A673 (cell line): ENCODE results near the gene TOMM34. TPM values are rescaled to one million over a fixed set of nuclear protein-coding genes. Genes with fewer than 3 reads are reported as not detected.

Experiments
- BruUV-seq: library from RNA; stranded (reverse); fragments of 400-500 nt; replicated peaks from 2 replicates; lab custom pipeline; 2021; lab: Mats Ljungman, UMichigan
- CTCF ChIA-PET: fragments of 300-600 bp; sonication (Branson Sonifier 250); formaldehyde crosslinking; loops from one replicate; lab custom pipeline; 2022; ENCODE audit warnings: antibody characterized with exemption; lab: Charles Lee
- POLR2A ChIA-PET: fragments of 300-600 bp; sonication (Branson Sonifier 250); formaldehyde crosslinking; loops from one replicate; lab custom pipeline; 2022; ENCODE audit warnings: antibody characterized with exemption; ENCODE audit not compliant: low non-redundant PET; lab: Charles Lee
- DNase-seq: peaks from one replicate; pipeline ENCODE4 v3.0.0-alpha.2; 2015; ENCODE audit warnings: low spot score
- H3K27ac ChIP-seq: fragments of 200-600 bp; sonication (generic); 2 replicates; pipeline ENCODE4 v1.5.1; 2016; ENCODE audit warnings: mixed run types, low read depth, mild to moderate bottlenecking, mixed read lengths, antibody characterized with exemption, low read length; ENCODE audit not compliant: poor library complexity, severe bottlenecking
- H3K27me3 ChIP-seq: fragments of 200-600 bp; sonication (generic); replicated peaks from 2 replicates; pipeline ENCODE4 v1.6.1; 2017; ENCODE audit warnings: mixed run types, low read depth, mild to moderate bottlenecking, mixed read lengths, antibody characterized with exemption, low read length; ENCODE audit not compliant: insufficient read depth, poor library complexity
- H3K36me3 ChIP-seq: fragments of 200-600 bp; sonication (generic); 2 replicates; pipeline ENCODE4 v1.6.1; 2016; ENCODE audit warnings: mixed run types, mild to moderate bottlenecking, mixed read lengths, antibody characterized with exemption, low read length; ENCODE audit not compliant: insufficient read depth, poor library complexity, severe bottlenecking
- H3K4me1 ChIP-seq: fragments of 200-600 bp; sonication (generic); 2 replicates; pipeline ENCODE4 v1.6.1; 2017; ENCODE audit warnings: mixed run types, mild to moderate bottlenecking, mixed read lengths, antibody characterized with exemption, low read length; ENCODE audit not compliant: insufficient read depth, poor library complexity, severe bottlenecking
- H3K4me3 ChIP-seq: fragments of 200-600 bp; sonication (generic); 2 replicates; pipeline ENCODE4 v1.5.1; 2016; ENCODE audit warnings: low read depth, mixed run types, mild to moderate bottlenecking, mixed read lengths, low read length; ENCODE audit not compliant: poor library complexity, severe bottlenecking
- H3K9me3 ChIP-seq: fragments of 200-600 bp; sonication (generic); 2 replicates; pipeline ENCODE4 v1.6.1; 2016; ENCODE audit warnings: mixed run types, low read depth, mild to moderate bottlenecking, mixed read lengths, antibody characterized with exemption, low read length; ENCODE audit not compliant: poor library complexity, severe bottlenecking
- CTCF ChIP-seq: fragments of 300-800, 200-600 bp; sonication (generic); conservative IDR thresholded peaks from 2 replicates; pipeline ENCODE4 v1.5.1; 2017; ENCODE audit warnings: low read depth, mild to moderate bottlenecking, antibody characterized with exemption, low read length, moderate library complexity, mixed read lengths
- EZH2 ChIP-seq: fragments of 200-600 bp; sonication (generic); IDR thresholded peaks from 2 replicates; pipeline ENCODE4 v1.6.1; 2017; ENCODE audit warnings: borderline replicate concordance, low read depth, mild to moderate bottlenecking, mixed read lengths, antibody characterized with exemption, low read length; ENCODE audit not compliant: poor library complexity, severe bottlenecking
- intact Hi-C: fragments of 100-400 bp; cut with micrococcal nuclease; formaldehyde crosslinking; loops from one replicate; pipeline ENCODE4 v1.10.0; 2022; ENCODE audit not compliant: unreplicated experiment
- total RNA-seq: library from RNA; stranded (reverse); gene quantifications from 2 replicates; pipeline ENCODE4 v1.2.3, GENCODE V29; 2021

Gene TOMM34
- total RNA-seq, 1 experiment from 2014 or later = 53.5 TPM

DNA sequence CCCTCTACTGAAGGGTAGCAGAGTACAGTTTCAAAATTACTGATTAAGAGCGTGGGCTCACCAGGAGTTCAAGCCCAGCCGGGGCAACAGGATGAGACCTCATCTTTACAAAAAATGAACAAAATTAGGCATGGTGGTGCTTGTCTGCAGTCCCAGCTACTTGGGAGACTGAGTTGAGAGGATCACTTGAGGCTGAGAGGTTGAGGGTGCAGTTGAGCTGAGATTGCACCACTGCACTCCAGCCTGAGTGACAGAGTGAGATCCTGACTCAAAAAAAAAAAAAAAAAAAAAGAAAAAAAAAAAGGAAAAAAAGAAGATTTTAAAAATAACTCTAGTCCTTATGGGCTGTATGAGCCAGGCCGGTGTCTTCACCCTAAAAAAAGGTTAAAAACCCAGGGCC, 31.6 kb downstream of the TOMM34 start:
- intact Hi-C loops = no loop called here

DNA sequence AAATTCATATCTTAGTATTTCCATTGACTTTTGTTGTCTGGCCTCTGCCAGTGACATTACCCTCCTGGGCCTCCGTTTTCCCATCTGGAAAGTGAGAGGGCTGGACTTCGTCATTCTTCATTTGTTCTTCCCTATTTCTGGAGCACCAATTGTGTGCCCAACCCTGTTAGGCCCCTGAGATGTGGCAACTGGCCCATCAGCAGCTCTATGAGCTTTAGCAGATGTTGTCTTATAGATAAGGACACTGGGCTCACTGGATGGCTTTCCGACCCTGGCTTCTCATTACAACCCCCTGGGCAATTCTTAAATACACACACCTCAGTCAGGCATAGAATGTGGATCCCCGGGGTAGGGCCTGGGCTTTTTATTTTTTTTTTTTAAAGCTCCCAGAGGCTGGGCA, 35.7 kb downstream of the TOMM34 start:
- no TSS peak for BruUV-seq
- TF ChIP-seq EZH2 (no peak), CTCF (no peak)
- no peak overlapping the region for H3K27ac ChIP-seq
- H3K4me1 ChIP-seq = no peaks in the 10 kb centered on the region
- no peaks in the 10 kb centered on the region for H3K9me3 ChIP-seq
- peaks cover 10% of the 10 kb centered on the region for H3K36me3 ChIP-seq
- POLR2A ChIA-PET = no interaction called here
- no peak overlapping the region for H3K4me3 ChIP-seq
- DNase-seq = no peak
- CTCF ChIA-PET = no interaction called here
- no peaks in the 10 kb centered on the region for H3K27me3 ChIP-seq
- intact Hi-C loops = no loop called here

More for the DNA sequence above, 31.6 kb downstream of the TOMM34 start:
- H3K27me3 ChIP-seq = no peaks in the 10 kb centered on the region
- H3K4me1 ChIP-seq = no peaks in the 10 kb centered on the region
- ChIA-PET CTCF (no interaction called here), POLR2A (no interaction called here)
- no TSS peak for BruUV-seq
- peaks cover 11% of the 10 kb centered on the region for H3K36me3 ChIP-seq
- H3K27ac ChIP-seq = no peak overlapping the region
- no peak for DNase-seq
- H3K9me3 ChIP-seq = no peaks in the 10 kb centered on the region
- TF ChIP-seq CTCF (no peak), EZH2 (no peak)
- no peak overlapping the region for H3K4me3 ChIP-seq

DNA sequence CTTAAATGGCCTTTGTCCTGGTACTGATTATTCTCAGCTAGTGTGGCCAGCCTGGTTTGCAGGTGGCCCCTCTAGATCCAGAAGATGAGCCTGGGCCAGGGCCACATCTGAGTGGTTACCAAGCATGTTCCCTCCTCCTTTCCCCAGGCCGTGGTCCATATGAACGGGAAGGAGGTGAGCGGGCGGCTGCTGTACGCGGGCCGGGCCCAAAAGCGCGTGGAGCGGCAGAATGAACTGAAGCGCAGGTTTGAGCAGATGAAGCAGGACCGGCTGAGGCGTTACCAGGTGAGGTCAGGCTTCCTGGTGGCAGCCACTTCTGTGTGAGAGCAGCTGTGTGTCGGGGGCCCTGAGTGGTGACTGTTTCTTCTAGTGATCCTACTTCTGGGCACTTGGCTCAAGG, 38.8 kb downstream of the TOMM34 start:
- H3K36me3 ChIP-seq = peaks cover 22% of the 10 kb centered on the region
- ChIA-PET POLR2A (no interaction called here), CTCF (no interaction called here)
- H3K4me3 ChIP-seq = no peak overlapping the region
- no peaks in the 10 kb centered on the region for H3K9me3 ChIP-seq
- DNase-seq = no peak
- intact Hi-C loops = no loop called here
- no peak overlapping the region for H3K27ac ChIP-seq
- no peak for TF ChIP-seq CTCF
- H3K4me1 ChIP-seq = no peaks in the 10 kb centered on the region
- no peaks in the 10 kb centered on the region for H3K27me3 ChIP-seq
- BruUV-seq = no TSS peak
